ENCODE measurements around the gene FIGNL1. TPM values are rescaled to one million over a fixed set of nuclear protein-coding genes. Genes with fewer than 3 reads are reported as not detected.

The FIGNL1 gene
- polyA plus RNA-seq, 6 donors from 2014 or later, result 4.8 to 26.2 (median 18.2) TPM

DNA sequence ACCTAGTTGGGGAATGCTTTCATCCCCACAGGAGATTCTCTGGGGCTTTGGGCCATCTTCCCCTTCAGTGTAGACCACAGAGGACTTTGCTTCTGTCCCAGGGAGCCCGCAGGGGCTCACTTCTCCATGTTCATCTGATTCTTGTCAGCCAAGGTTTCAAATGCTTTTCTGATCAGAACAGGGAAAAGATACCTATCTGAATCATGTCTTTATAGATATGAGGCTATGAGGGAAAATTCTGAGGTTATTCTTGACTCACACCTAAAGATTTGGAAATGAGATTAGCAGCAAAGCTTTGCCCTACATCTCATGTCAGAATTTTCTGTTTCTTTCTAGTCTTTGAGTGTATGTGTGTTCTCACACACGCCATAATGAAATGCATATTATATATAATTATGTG is 53.3 kb downstream of the FIGNL1 start:
- H3K9me3 Mint-ChIP-seq, result peaks cover 0 to 10% (median 5%) of the 10 kb centered on the region in 7 donors

DNA sequence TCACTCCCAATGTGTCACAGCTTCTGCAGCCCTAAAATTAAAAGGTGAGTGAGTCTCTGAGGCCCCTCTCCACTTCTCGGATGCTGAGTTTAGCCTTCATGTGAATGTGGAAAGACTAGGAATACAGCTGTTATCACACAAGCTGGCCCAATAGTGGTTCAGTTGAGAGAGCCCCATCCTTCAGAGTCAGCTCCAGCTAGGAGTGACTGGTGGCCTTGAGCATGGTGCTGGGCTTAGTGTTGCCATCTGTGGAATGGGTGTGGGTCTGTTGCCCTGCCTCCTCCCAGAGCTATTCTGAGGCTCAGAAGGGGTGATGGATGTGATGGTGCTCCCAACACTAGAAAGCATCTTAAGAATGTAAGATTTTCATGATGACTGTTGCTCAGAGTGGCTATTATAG is 55.8 kb downstream of the FIGNL1 start:
- no peak for DNase-seq
- Mint-ChIP-seq H3K4me1 (peaks cover 76 to 88% (median 86%) of the 10 kb centered on the region in 3 donors), H3K36me3 (peaks cover 62 to 70% of the 10 kb centered on the region in 2 donors), H3K27me3 (no peaks in the 10 kb centered on the region), H3K27ac (peak overlapping the region; percentile 85 to 99 (median 96)), H3K9me3 (peaks cover 0 to 10% (median 5%) of the 10 kb centered on the region in 7 donors), H3K4me3 (peak overlapping the region; percentile 64 to 93 (median 90))
- no peak for ATAC-seq (ENCODE audit: low read depth in 2 of 2)

More for the DNA sequence above, 53.3 kb downstream of the FIGNL1 start:
- Mint-ChIP-seq H3K36me3 (peaks cover 58 to 70% of the 10 kb centered on the region in 2 donors), H3K4me1 (peaks cover 61 to 79% (median 74%) of the 10 kb centered on the region in 3 donors), H3K27ac (peak overlapping the region; percentile 93 to 96 (median 94)), H3K27me3 (no peaks in the 10 kb centered on the region), H3K4me3 (peak overlapping the region; percentile 70 to 88 (median 76))
- ATAC-seq (ENCODE audit: low read depth in 2 of 2), result no peak
- no peak for DNase-seq

Other genes starting within 250 kb of the FIGNL1 start
- 100 to 1,000 TPM; 127 to 347 (median 205) TPM for gene IKZF1, start 145.6 kb downstream of the FIGNL1 start, polyA plus RNA-seq (ENCODE audit: low read depth in 6 of 6)
- not detected for gene DDC, start 115.1 kb upstream of the FIGNL1 start, polyA plus RNA-seq (ENCODE audit: low read depth in 6 of 6)

All from naive B cell (primary cell).